B cell (primary cell): ENCODE data around the gene SPAG5. TPM values are rescaled to one million over a fixed set of nuclear protein-coding genes. Genes with fewer than 3 reads are reported as not detected.
"Not testable (repeated sequence)": the region's sequence is repeated elsewhere in the genome, so short reads cannot be mapped to it uniquely, and the experiment has no call there.

Experiments used
- ATAC-seq: fragments of 200-7000 bp; cut with Tn5 transposase; one replicate; pipeline ENCODE4 v1.10.0; 2021; ENCODE audit warnings: low read depth, mild to moderate bottlenecking, moderate number of reproducible peaks, moderate library complexity
- CTCF ChIA-PET: fragments of 350-600 bp; sonication (Branson Sonifier 250); formaldehyde crosslinking; loops from one replicate; lab custom pipeline; 2021; ENCODE audit warnings: antibody characterized with exemption, inconsistent platforms; lab: Charles Lee
- POLR2A ChIA-PET: fragments of 350-600 bp; sonication (Branson Sonifier 250); formaldehyde crosslinking; loops from one replicate; lab custom pipeline; 2021; ENCODE audit warnings: antibody characterized with exemption; lab: Charles Lee
- DNase-seq: peaks from one replicate; pipeline ENCODE4 v3.0.0; 2013
- H2AFZ ChIP-seq: 2 replicates; pipeline ENCODE4 v1.6.1; 2012; ENCODE audit warnings: mild to moderate bottlenecking, low read depth, low read length; ENCODE audit not compliant: insufficient read depth, poor library complexity, severe bottlenecking
- H3K27ac ChIP-seq, 2 donors: 1 replicate in 1 of 2; 2 replicates in 1 of 2; pipeline ENCODE4 v1.5.1; 2012 to 2013; ENCODE audit warnings: low read length in 2 of 2, mild to moderate bottlenecking in 2 of 2, moderate library complexity in 1 of 2
- H3K27me3 ChIP-seq, 4 experiments: fragments of 200-600 bp in 1 of 4; sonication (generic) in 1 of 4; replicated peaks in 1 of 4; 1 replicate in 2 of 4; 2 replicates in 2 of 4; pipeline versions ENCODE4 v1.6.1 to v1.7.0; 2013 to 2016; ENCODE audit warnings: low read length in 3 of 4, mild to moderate bottlenecking in 2 of 4, mixed read lengths in 1 of 4, moderate library complexity in 1 of 4; ENCODE audit not compliant: insufficient read depth in 4 of 4, control insufficient read depth in 3 of 4; ENCODE audit errors: control extremely low read depth in 1 of 4
- H3K36me3 ChIP-seq, 2 experiments: replicated peaks in 1 of 2; 1 replicate in 1 of 2; 2 replicates in 1 of 2; pipeline versions ENCODE4 v1.6.1 to v1.7.1; 2013; ENCODE audit warnings: low read length in 1 of 2; ENCODE audit not compliant: insufficient read depth in 2 of 2, control insufficient read depth in 1 of 2; ENCODE audit errors: control extremely low read depth in 1 of 2, extremely low read depth in 1 of 2
- H3K4me1 ChIP-seq, 2 donors: fragments of 200-600 bp in 1 of 2; sonication (generic) in 1 of 2; 1 replicate in 1 of 2; 2 replicates in 1 of 2; pipeline versions ENCODE4 v1.5.1 to v1.6.1; 2013 to 2017; ENCODE audit warnings: low read length in 2 of 2; ENCODE audit not compliant: control insufficient read depth in 2 of 2, insufficient read depth in 2 of 2
- H3K4me2 ChIP-seq: replicated peaks from 2 replicates; pipeline ENCODE3; 2012; ENCODE audit warnings: mild to moderate bottlenecking, low read depth, low read length; ENCODE audit not compliant: poor library complexity, severe bottlenecking
- H3K4me3 ChIP-seq, 5 experiments: fragments of 200-600 bp in 1 of 5; sonication (generic) in 1 of 5; 1 replicate in 3 of 5; 2 replicates in 2 of 5; pipeline versions ENCODE4 v1.5.1 to v1.7.0; 2011 to 2016; ENCODE audit warnings: low read length in 4 of 5, mild to moderate bottlenecking in 4 of 5, low read depth in 2 of 5, control low read depth in 1 of 5, moderate library complexity in 1 of 5; ENCODE audit not compliant: insufficient read depth in 1 of 5; ENCODE audit errors: control extremely low read depth in 1 of 5, extremely low read depth in 1 of 5
- H3K79me2 ChIP-seq: fragments of 200-600 bp; sonication (generic); one replicate; pipeline ENCODE4 v1.6.0; 2016; ENCODE audit warnings: low read length; ENCODE audit not compliant: control insufficient read depth, insufficient read depth
- H3K9ac ChIP-seq: fragments of 200-600 bp; sonication (generic); 2 replicates; pipeline ENCODE4 v1.6.1; 2017; ENCODE audit warnings: mild to moderate bottlenecking, low read length, moderate library complexity
- H3K9me3 ChIP-seq, 3 donors: one replicate each; pipeline versions ENCODE4 v1.6.1 to v1.7.1; 2013; ENCODE audit warnings: low read length in 2 of 3; ENCODE audit not compliant: control insufficient read depth in 2 of 3, insufficient read depth in 1 of 3; ENCODE audit errors: control extremely low read depth in 1 of 3
- H4K20me1 ChIP-seq: 2 replicates; pipeline ENCODE4 v1.6.0; 2012; ENCODE audit warnings: mild to moderate bottlenecking, low read length; ENCODE audit not compliant: insufficient read depth, control insufficient read depth, poor library complexity, severe bottlenecking
- H3K27ac Mint-ChIP-seq: one replicate; pipeline ENCODE4 v1.8.0; 2021; ENCODE audit warnings: mixed read lengths
- H3K27me3 Mint-ChIP-seq: one replicate; pipeline ENCODE4 v1.8.0; 2021; ENCODE audit warnings: mixed read lengths
- H3K4me1 Mint-ChIP-seq: one replicate; pipeline ENCODE4 v1.8.0; 2021; ENCODE audit warnings: mixed read lengths
- H3K4me3 Mint-ChIP-seq: one replicate; pipeline ENCODE4 v1.8.0; 2021; ENCODE audit warnings: mixed read lengths
- H3K9me3 Mint-ChIP-seq: one replicate; pipeline ENCODE4 v1.8.0; 2022; ENCODE audit warnings: mixed read lengths; ENCODE audit not compliant: insufficient read depth
- EZH2 ChIP-seq: IDR thresholded peaks from 2 replicates; pipeline ENCODE4 v1.6.1; 2012; ENCODE audit warnings: borderline replicate concordance, low read depth, mild to moderate bottlenecking, moderate library complexity, low read length; ENCODE audit not compliant: insufficient read depth, poor library complexity, severe bottlenecking
- WGBS: methylation state at CpG from one replicate; pipeline ENCODE4 v1.1.5; 2013; ENCODE audit warnings: missing lambda C conversion rate; ENCODE audit not compliant: insufficient coverage; 5-methylcytosine and 5-hydroxymethylcytosine counted together
- intact Hi-C: fragments of 100-400 bp; cut with micrococcal nuclease; formaldehyde crosslinking; loops from one replicate; pipeline ENCODE4 v1.10.0; 2022
- polyA plus RNA-seq: library from polyadenylated mRNA; depleted of rRNA; stranded (reverse); fragments of >200 nt; gene quantifications from 2 replicates; pipeline ENCODE4 v1.2.3, GENCODE V29; 2012
- total RNA-seq, 2 donors: library from RNA; stranded (reverse); fragments of 120-200 nt in 1 of 2; gene quantifications; 1 replicate in 1 of 2; 2 replicates in 1 of 2; pipeline versions ENCODE4 v1.2.3 to v1.2.4, GENCODE V29; 2013 to 2022
- TF ChIP-seq, protein P1 (sequence below): fragments of 200-600 bp; IDR thresholded peaks from one replicate; pipeline ENCODE4 v1.8.0; 2022; ENCODE audit warnings: antibody characterized with exemption, mild to moderate bottlenecking

SPAG5 gene
- total and polyA plus RNA-seq, 2 donors (not counting 1 experiment from before 2014, with no cell fraction given), result 4.7 to 8.0 TPM

GRCh38 chr17:28612531-28612930, 13.7 kb upstream of the SPAG5 start:
- H3K4me1 ChIP-seq, result peaks cover 22 to 33% of the 10 kb centered on the region in 2 donors
- no peaks in the 10 kb centered on the region for H3K27me3 Mint-ChIP-seq
- H3K4me2 ChIP-seq, result peak overlapping the region; percentile 16
- POLR2A ChIA-PET, result interaction anchor here (0.6 to 1.0 kb wide), 2 partner anchors 13 to 47 kb away, joined by 3 to 4 read pairs; no protein-coding TSS in a partner anchor
- WGBS, result 4% methylated on average over 2 of the region's 2 CpGs
- no peaks in the 10 kb centered on the region for H3K9me3 ChIP-seq
- H3K27me3 ChIP-seq, result no peaks in the 10 kb centered on the region
- H2AFZ ChIP-seq, result no peak overlapping the region
- CTCF ChIA-PET, result interaction anchor here (0.7 to 15.2 kb wide), 22 partner anchors 10 to 176 kb away, joined by 3 to 220 read pairs (median 4); partner anchors contain the start of gene UNC119
- H3K4me3 Mint-ChIP-seq, result no peak overlapping the region
- intact Hi-C loops, result no loop called here
- peak overlapping the region; percentile 39 for H3K27ac Mint-ChIP-seq
- no peak overlapping the region for H3K9ac ChIP-seq
- no peaks in the 10 kb centered on the region for H4K20me1 ChIP-seq
- no peaks in the 10 kb centered on the region for H3K79me2 ChIP-seq
- DNase-seq (peak; percentile 26), ATAC-seq (no peak)
- no peaks in the 10 kb centered on the region for H3K9me3 Mint-ChIP-seq
- H3K36me3 ChIP-seq, result peaks cover 6 to 56% of the 10 kb centered on the region in 2 experiments
- peak overlapping the region in 1 of 2 donors; percentile 46 for H3K27ac ChIP-seq
- peaks cover 38% of the 10 kb centered on the region for H3K4me1 Mint-ChIP-seq
- no peak overlapping the region for H3K4me3 ChIP-seq
- TF ChIP-seq, protein P1, sequence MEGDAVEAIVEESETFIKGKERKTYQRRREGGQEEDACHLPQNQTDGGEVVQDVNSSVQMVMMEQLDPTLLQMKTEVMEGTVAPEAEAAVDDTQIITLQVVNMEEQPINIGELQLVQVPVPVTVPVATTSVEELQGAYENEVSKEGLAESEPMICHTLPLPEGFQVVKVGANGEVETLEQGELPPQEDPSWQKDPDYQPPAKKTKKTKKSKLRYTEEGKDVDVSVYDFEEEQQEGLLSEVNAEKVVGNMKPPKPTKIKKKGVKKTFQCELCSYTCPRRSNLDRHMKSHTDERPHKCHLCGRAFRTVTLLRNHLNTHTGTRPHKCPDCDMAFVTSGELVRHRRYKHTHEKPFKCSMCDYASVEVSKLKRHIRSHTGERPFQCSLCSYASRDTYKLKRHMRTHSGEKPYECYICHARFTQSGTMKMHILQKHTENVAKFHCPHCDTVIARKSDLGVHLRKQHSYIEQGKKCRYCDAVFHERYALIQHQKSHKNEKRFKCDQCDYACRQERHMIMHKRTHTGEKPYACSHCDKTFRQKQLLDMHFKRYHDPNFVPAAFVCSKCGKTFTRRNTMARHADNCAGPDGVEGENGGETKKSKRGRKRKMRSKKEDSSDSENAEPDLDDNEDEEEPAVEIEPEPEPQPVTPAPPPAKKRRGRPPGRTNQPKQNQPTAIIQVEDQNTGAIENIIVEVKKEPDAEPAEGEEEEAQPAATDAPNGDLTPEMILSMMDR, result no peak

- no peak for ATAC-seq
- Mint-ChIP-seq H3K9me3 (no peaks in the 10 kb centered on the region), H3K27me3 (no peaks in the 10 kb centered on the region), H3K4me1 (peaks cover 30% of the 10 kb centered on the region), H3K27ac (no peak overlapping the region), H3K4me3 (no peak overlapping the region)
- H3K36me3 ChIP-seq, result peaks cover 0 to 38% of the 10 kb centered on the region in 2 experiments
- intact Hi-C loops, result no loop called here
- no peak overlapping the region for H2AFZ ChIP-seq
- H3K27me3 ChIP-seq, result no peaks in the 10 kb centered on the region
- 97% methylated on average over 8 of the region's 8 CpGs for WGBS
- ChIA-PET CTCF (interaction anchor here (1.0 to 15.2 kb wide), 6 partner anchors 11 to 113 kb away, joined by 3 to 220 read pairs (median 4); no protein-coding TSS in a partner anchor), POLR2A (interaction anchor here (0.6 to 0.7 kb wide), 2 partner anchors 19 to 339 kb away, joined by 3 to 4 read pairs; no protein-coding TSS in a partner anchor)
- no peak overlapping the region for H3K4me2 ChIP-seq
- no peak overlapping the region for H3K27ac ChIP-seq
- no peaks in the 10 kb centered on the region for H4K20me1 ChIP-seq
- no peak for DNase-seq
- H3K79me2 ChIP-seq, result no peaks in the 10 kb centered on the region
- H3K9ac ChIP-seq, result no peak overlapping the region
- no peaks in the 10 kb centered on the region for H3K9me3 ChIP-seq
- TF ChIP-seq, protein P1, result no peak
- no peak for TF ChIP-seq EZH2
- H3K4me1 ChIP-seq, result peaks cover 18 to 27% of the 10 kb centered on the region in 2 donors
- H3K4me3 ChIP-seq, result no peak overlapping the region
Measured at GRCh38 chr17:28610376-28610775, 11.6 kb upstream of the SPAG5 start.

DNA sequence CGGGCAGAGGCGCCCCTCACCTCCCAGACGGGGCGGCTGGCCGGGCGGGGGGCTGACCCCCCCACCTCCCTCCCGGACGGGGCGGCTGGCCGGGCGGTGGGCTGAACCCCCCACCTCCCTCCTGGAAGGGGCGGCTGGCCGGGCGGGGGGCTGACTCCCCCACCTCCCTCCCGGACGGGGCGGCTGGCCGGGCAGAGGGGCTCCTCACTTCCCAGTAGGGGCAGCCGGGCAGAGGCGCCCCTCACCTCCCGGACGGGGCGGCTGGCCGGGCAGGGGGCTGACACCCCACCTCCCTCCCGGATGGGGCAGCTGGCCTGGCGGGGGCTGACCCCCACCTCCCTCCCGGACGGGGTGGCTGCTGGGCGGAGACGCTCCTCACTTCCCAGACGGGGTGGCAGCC, 5.2 kb upstream of the SPAG5 start:
- H3K4me2 ChIP-seq, H2AFZ ChIP-seq, H3K4me1 ChIP-seq, DNase-seq, H3K4me1 Mint-ChIP-seq, H3K36me3 ChIP-seq, H4K20me1 ChIP-seq, H3K9me3 ChIP-seq, H3K9me3 Mint-ChIP-seq, CTCF ChIA-PET, ATAC-seq, H3K79me2 ChIP-seq, H3K27ac Mint-ChIP-seq, H3K27me3 Mint-ChIP-seq, intact Hi-C loops, POLR2A ChIA-PET, H3K4me3 Mint-ChIP-seq, H3K9ac ChIP-seq, H3K27ac ChIP-seq, H3K4me3 ChIP-seq, H3K27me3 ChIP-seq: not testable (repeated sequence)
- 100% methylated on average over 2 of the region's 31 CpGs for WGBS
